Spleen (tissue), 7 donors: Measurements from ENCODE around the gene MAPK4.

Source experiments
- CTCF ChIP-seq, 11 experiments: fragments of 200-600 bp in 7 of 11; fragments of 450-650 bp in 4 of 11; sonication (generic) in 4 of 11; IDR thresholded peaks in 8 of 11; conservative IDR thresholded peaks in 3 of 11; 1 replicate in 7 of 11; 2 replicates in 4 of 11; pipeline versions ENCODE4 v1.4.0 to v1.8.0; 2016 to 2021; ENCODE audit warnings: antibody characterized with exemption in 11 of 11, inconsistent platforms in 4 of 11, mild to moderate bottlenecking in 1 of 11
- POLR2A ChIP-seq, 3 donors: fragments of 450-650 bp; IDR thresholded peaks; one replicate each; pipeline ENCODE4 v1.5.1; 2017; ENCODE audit warnings: antibody characterized with exemption in 3 of 3, mild to moderate bottlenecking in 1 of 3
- donor health status: DM: no; HTN: no; CAD: no; lungs with moderate emphysema.
- donor health status: DM: no; HTN: no; CAD: no.
- donor health status: DM: no; HTN: no; CAD: no.

- TF ChIP-seq CTCF (IDR thresholded peaks at IDR 0.05 in 8 of 11, conservative IDR thresholded peaks at IDR 0.05 in 3 of 11) (no peak), POLR2A (IDR thresholded peaks at IDR 0.05) (no peak)
These were observed 190.7 kb downstream of the MAPK4 start for GRCh38 chr18:50750546-50750945.
